Anterior cingulate cortex (tissue), 58 donors: Measurements from ENCODE around the gene MVD.

Experiments
- DNase-seq, 58 donors: peaks; one replicate each; lab custom pipeline; 2025; lab: John Stamatoyannopoulos, UW

The MVD gene

DNA sequence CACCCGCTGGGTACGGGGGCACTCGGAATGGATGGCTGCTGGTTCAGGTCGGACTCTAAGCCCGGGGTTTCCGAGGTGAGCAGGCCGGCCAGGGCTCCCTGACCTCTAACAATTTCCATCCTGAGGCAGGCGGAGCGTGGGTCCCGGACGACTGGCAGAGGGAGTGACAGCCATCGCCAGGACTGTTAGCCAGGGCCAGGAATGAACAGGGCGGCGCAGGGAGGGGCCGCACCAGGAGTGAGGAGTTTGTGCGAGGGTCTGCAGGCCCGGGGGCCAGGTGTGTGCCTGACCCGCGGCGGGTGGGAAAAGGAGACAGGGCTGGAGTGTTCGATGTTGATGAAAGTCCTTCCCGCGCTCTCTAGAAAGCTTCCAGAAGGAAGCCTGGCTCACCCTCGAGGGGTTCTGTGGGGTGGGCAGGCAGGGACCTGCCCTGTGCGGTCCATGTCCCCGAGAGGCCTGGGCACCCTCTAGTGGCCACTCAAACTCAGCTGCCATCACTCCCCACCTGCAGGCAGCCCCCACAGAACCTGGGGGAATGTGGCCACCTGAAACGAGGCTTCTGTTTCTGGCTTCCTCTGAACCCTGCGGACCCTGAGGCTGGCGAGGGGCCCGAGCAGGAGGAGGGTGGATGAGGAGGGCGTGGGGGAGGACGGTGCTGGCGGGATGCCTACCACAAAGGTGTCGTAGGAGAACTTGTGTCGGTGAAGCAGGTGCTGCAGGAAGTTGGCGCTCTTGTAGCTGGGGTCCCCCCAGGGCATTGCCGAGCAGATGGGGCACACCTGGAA, 35.1 kb upstream of the MVD start:
- DNase-seq = no peak

DNA sequence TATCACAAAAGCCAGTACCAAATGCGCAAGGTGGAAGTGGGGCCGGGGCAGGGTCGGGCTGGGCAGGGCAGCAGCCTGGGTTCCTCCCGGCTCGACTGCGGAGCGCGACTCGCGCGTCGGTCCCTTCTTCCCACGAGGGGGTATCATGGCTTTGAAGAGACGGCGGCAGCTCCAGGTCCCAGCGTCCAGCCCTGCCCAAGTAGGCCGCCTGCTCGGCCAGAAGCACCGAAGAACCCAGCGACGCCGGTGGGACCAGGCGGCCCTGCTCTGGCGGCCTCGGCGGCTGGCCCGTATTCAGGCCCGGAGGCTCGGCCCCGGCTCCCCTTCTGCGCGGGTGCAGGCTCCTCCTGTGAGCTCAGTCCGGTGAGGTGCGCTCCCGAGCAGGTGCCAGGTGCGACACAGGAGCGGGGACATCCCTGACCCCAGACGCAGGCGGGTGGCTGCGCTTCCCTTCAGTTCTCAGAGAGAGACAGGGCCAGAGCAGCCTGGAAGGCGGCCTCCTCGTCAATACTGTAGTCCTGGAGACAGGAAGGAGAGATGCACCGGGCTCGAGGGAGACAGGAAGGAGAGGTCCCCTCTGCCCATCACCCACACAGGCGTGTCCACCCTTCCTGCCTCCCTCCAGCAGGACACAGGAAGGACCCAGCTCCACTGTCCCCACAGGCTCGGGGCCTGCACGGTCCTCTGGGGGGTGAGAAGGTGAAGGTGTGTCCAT, 34.4 kb upstream of the MVD start:
- no peak for DNase-seq

DNA sequence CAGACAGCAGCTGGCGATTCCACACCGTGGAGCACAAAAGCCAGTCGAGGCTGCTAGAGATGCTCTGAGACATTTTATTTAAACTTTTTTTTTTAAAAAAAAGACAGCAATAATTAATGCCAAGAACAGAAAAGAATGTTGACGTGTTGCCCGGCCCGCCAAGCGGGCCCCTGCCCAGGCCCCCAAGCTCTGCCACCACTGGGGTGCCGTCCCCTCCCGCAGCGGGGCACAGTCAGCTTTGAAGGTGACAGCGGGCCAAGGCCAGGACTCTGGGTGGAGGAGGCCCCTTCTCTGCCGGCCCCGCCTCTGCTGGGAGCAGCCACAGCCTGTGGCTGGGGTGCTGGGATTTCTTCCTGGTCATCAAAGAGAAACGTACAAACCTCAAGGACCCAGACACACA, 33.5 kb upstream of the MVD start:
- no peak for DNase-seq

DNA sequence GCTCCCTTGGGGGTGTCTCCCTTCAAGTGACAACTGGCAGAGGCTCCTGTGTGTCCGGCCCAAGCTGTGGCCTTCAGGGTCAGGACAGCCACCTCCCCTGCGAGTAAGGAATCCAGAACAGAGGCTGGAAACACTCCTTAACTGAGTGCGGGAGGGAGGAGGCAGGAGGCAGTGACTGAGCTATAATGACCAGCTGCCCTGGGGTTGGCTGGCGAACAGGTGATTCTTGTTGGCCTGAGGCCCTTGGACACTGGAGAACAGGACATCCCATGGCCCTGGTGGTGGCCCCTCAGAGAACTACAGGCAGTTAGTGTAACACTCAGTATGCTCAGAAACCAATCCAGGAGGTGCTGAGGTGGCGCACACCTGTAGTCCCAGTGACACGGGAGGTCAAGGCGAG, 32.9 kb upstream of the MVD start:
- DNase-seq = no peak

DNA sequence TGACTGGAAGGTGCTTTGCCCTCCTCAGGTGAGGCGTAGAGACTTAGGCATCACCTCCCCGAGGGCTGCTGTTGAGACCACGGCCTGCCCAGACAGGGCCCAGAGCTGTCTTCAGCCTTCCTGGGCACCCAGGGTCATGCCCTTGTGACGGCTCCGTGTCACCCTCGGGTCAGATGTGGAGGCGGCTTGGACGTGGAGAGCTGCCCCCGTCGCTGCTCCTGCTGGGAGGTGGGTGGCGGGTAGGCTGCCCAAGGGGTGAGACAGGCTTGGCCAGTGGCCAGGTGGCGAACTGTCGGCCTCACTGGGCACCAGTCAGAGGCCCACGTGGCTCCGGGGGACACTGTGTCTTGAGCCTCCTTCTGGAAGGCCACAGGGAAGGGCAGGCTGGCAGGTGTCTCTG, 32.3 kb upstream of the MVD start:
- DNase-seq = no peak

DNA sequence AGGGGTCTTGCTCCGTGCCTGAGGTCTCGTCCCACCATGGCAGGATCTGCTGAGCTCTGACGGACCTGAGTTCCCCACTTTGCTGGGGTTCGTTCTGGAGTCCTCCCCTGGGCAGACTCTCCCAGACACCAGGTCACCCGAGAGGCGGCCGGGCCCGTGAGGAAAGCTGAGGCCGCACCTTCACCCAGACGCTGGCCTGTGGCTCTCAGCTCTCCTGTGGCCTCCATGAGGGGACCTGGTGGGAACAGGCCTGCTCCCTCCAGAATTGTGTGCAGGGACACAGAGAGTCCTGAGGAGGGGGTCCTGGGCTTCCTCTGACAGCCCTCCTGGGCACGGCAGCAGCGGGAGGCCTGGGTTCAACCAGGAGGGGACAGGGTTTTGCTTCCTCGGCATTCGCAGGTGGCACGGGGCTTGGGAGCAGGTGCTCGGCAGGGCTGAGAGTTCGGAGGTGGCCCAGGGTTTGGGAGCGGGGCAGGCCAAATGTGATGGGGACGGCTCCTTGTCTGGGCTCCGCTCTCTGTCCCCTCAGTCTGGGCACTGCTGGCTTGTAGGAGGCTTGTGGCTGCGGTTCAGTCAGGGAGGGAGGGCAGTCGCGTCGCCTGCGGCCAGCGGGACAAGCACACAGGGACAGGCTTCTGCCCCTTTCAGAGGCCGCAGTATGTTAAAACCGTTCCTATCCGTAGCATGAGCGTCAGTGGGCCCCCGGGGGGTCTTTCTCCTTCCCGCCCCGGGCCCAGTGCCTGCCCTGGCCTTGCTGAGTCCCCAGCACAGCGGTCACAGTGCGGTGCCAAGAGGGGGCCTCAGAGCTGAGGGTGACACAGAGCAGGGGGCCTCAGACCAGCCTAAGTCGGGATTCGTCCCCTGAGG, 31.6 kb upstream of the MVD start:
- no peak for DNase-seq

DNA sequence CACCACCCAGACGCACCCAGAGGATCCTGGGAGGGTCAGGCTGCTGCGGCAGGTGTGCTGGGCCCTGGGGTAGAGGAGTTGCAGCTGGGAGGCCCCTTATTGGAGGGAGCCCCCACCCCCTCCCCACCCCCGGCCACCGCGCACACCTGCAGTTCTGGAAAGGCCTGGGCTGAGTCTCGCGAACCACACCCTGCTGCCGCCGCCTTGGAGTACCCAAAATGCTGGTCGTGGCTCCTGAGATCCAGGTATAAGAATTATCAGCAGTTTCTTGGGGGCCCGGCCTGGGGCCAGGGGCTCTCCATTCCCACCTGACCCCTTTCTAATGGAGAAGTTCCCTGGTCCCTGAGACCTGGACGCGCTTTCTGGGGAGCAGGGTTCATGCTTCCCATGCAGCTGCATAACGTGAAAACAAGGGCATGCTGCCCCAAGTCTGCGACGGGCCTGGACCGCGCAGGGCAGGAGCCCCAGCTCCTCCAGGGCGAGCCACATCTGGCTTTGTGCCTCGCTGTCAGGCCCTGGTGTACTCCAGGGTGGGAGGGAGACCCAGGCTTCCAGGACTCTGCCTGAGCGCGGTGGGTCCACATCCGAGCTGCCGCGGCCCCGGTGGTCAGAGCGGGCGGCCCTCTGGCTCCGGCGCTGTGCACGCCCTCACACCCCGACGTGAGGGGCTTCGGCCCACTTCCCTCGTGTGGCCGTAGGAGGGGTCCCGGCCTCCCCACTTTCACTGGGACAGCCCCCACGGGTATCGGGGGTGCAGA, 30.7 kb upstream of the MVD start:
- no peak for DNase-seq

DNA sequence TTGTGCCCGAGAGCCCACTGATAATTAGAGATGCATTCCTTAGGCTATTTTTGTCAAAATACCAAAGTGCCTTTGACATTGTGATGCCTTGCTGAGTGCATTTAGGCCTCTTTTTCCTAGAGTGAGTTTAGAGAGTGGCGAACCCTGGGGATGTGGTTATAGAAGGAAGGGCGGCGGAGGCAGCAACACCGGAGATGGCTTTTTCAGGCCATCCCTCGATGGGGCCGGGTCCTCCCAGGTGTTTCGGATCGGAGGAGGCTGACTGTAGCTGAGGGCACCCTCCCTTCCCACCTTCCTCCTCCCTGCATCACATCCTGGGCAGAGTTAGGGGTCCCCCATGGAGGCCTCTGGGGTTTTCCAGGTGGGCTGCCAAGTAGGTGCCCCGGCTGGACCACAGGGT, 30.0 kb upstream of the MVD start:
- DNase-seq = no peak

DNA sequence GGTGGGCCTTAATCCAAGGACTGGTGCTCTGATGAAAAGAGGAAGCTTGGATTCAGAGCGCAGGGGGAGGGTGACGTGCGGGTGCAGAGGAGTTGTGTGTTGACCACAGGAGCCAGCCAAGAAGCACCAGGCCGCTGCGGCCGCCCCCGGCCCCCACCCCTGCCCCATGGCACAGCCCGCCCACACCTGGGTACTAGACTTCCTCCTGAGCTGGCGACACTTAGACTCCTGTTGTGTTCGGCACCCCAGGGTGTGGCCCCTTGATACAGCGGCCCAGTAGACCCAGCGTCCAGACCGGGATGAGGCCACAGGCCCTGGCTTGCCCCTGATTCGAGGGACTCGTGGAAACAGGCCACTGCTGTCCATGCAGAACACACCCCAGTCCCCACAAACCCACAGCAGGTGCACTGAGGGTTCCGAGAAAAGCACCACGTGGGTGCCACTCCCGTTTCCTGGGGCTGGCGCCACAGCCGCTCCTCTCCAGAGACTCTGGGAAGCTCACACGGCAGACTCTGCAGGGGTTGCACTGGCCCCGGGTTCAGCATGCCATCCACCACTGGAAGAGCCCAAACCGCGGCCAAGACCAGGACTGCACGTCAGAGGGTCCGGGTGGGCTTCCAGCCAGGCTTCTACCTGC, 29.2 kb upstream of the MVD start:
- peak in 12 of 58 donors; percentile 3 to 53 (median 17) for DNase-seq

DNA sequence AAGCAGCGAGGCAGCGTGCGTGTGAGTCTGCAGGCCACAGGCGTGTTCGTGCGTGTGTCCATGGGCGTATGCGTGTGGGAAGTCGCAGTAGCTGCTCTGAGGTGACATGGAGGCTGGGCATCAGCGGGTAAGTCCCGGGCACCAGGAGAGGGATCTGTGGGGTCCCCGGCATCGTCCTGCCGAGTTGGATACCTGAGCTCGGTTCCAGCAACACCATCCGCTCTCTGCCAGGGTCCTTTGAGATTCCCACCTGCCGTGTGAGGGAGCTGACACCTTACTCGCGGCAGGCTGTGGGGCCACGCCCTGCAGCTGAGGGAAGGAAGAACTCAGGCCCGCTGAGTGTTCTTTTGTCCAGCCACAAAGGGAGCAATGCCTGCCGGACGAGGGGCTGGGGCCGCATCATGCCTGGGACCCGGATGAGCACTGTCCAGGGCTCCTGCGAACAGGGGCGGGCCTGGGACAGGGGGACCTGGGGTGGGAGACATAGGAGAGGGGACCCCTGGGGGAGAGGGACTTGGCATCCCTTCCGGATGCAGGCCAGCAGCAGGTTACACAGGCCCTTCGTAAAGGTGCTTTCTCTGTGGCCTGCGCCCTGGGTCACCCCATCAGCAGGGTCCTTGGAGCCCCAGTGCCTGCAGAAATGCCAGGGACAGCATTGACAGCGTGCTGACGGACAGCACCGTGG, 28.4 kb upstream of the MVD start:
- no peak for DNase-seq

DNA sequence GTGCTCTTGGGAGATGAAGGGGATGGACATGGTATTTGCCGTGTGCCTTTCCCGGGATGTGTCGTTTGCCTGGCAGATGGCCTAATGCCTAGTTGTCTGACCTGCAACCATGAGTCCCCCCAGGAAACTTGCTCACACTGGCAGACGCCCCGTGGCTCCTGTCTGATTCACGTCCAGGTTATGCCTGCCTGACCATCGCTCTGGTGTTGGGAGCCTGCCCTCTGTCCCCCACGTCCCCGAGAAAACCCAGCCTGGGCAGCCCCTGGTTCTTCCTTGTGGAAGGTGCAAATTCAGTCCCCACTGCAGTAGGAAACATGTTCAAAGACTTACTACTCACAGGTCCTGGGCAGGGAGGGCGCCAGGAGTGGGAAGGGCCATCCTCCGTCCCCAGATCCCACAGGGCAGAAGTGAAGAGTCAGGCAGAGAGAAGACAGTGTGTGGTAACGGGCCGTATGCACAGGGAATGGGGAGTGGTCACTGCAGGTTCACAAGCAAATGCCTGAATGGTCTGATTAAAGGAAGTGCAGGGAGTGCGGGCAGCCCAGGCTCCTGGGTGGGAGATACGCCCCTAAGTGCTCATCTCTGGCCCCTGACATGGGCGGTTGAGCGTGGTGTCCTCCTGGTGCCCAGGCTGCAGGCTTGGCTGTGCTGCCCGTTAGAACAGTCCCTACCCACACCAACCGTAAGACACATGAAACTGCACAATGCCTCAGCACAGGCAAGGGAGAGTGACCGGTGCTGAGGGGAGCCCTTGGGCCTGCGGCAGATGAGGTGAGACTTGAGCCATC, 27.6 kb upstream of the MVD start:
- no peak for DNase-seq

DNA sequence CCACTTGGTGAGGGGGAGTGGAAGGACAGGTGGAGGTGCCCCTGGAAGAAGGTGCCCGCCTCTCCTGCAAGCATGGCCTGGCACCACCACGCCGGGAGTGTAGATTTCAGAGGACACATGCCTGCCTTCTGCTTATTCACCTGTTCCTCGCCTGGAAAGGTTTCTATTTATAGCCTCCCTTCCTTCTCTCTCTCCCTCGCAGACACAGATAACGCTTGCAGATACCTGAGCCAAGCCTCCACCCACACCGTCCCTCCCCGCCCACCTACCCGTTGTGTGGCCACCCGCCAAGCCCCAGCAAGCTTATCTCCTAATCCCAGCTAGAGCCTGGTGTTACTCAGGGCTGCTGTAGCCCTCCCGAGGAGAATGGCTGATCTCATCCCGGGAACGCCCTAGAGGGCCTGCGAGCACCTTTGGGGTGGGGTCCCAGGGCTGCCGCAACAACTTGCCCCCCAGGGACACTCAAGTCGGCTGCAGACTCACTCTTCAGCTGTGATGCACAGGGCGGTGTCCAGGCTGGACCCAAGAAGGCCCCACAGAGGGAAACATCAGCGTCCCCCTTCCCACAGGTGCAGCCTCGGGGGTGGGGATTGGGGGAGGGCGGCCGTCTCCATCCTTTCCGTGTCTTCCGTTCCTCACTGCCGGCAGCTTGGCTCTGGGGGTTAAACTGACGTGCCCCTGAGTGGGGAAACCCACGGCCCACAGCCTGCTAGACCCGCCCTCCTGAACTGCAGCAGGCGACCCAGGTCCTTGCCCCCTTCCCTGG, 25.3 kb upstream of the MVD start:
- DNase-seq = peak in 20 of 58 donors; percentile 14 to 60 (median 26)

DNA sequence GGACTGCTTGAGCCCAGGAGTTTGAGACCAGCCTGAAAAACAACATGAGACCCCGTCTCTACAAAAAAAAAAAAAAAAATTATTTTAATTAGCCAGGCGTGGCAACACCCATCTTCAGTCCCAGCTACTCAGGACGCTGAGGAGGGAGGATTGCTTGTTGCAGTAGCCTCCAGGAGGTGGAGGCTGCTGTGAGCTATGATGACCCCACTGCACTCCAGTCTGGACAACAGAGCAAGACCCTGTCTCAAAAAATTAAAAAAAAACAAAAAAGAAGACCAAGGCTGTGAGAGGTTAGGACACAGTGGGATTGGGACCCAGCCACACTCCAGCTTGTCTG, 24.8 kb upstream of the MVD start:
- DNase-seq = no peak

DNA sequence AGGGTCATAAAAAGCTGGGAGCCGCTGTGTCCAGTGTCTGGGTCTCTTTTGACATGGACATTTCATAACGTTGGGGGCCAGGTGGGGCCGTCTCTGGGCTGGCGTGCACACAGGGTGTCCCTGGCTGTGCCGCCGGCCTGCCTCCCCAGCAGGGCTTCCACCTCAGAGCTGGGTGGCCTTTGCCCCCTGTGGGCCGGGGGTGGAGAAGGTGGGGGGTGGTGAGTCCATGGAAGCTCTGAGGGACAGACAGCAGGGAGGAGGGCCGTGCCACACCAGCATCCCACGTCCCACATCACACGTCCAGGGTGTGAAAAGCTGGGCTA, 24.3 kb upstream of the MVD start:
- DNase-seq = no peak

DNA sequence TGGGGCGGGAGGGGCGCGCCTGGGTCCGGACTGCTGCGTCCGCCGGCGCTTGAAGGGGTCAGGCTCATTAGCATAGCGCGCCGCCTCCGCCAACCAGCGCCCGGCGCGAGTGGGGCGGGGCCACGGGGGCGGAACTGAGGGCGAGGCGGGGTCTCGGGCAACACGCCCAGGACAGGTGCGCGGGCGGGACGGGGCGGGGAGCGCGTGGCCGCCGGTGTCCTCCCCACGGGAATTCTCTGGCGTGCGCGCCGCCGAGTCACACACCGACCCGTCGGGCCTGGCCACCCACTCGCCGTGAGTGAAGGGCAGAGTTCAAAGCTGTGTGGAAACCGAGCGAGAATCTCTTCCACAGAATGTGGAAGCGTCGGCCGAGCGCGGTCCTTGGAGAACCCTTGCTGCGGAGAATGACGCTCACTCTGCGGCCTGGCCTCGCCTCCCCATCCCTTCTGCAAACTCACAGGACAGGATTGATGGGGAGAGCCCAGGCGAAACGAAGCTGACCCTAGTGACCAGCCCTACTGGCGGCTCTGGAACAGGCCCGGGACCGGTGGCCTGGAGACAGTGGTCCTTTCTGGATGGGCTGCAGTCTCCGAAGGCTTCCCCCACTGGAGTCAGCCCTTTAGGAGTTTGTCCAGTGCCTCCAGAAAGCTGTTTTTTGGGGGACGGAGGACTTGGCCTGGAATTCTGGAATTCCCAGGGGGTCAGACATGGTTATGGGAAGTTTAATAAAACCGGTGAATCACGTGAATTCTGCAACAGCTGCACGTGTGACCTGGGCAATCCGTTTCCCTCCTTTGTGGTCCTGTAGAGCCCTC, 23.8 kb upstream of the MVD start, which contains the start of gene SNAI3:
Gene SNAI3, minus strand, starts transcription at position 69 of the 815 bp plus-strand sequence. CDS start 101 bp downstream, outside the sequence.
- DNase-seq = peak in 38 of 58 donors; percentile 11 to 62 (median 35)

DNA sequence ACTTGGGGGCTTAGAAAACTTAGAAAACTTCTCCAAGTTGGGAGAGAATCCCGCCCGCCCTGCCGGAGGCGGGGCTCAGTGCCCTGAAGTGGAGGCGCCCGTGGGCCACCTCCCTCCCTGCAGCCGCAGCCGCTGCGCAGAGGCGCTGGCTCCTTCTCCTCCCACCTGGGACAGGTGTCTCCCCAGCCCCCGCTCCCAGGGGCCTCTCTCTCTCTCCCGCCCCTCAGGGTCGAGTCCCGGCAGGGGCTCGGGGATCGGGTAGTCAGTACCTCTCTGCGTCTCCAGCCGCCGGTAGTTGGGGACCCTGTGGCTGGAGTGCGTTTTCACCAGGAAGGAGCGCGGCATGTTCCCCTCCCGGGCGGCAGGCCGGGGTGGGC, 23.2 kb upstream of the MVD start:
- no peak for DNase-seq
